Endothelial cell of umbilical vein (primary cell): ENCODE data around the gene SDF2. TPM values are rescaled to one million over a fixed set of nuclear protein-coding genes. Genes with fewer than 3 reads are reported as not detected.
"Not testable (repeated sequence)": the region's sequence is repeated elsewhere in the genome, so short reads cannot be mapped to it uniquely, and the experiment has no call there.

ENCODE experiments used
- BruUV-seq: library from RNA; stranded (reverse); fragments of 400-500 nt; replicated peaks from 2 replicates; lab custom pipeline; 2021; lab: Mats Ljungman, UMichigan
- CTCF ChIA-PET: fragments of 300-600, 350-600 bp; sonication (Branson Sonifier 250); formaldehyde crosslinking; loops from one replicate; lab custom pipeline; 2021; ENCODE audit warnings: antibody characterized with exemption, inconsistent platforms; lab: Charles Lee
- POLR2A ChIA-PET: fragments of 300-600, 350-600 bp; sonication (Branson Sonifier 250); formaldehyde crosslinking; loops from one replicate; lab custom pipeline; 2021; ENCODE audit warnings: antibody characterized with exemption, inconsistent platforms; lab: Charles Lee
- DNase-seq: peaks from one replicate; pipeline ENCODE4 v3.0.0-alpha.2; 2011; ENCODE audit warnings: low read depth, low spot score
- FAIRE-seq: peaks from 2 replicates; lab custom pipeline; 2011; peaks lifted over from hg19 to GRCh38; lab: Jason Lieb, UNC
- H2AFZ ChIP-seq: 2 replicates; pipeline ENCODE4 v1.6.0; 2012; ENCODE audit warnings: low read depth, low read length, control low read depth, inconsistent platforms
- H3K27ac ChIP-seq: 2 replicates; pipeline ENCODE4 v1.5.1; 2011; ENCODE audit warnings: low read depth, mild to moderate bottlenecking, control low read depth, low read length, moderate library complexity; ENCODE audit not compliant: insufficient read depth
- H3K27me3 ChIP-seq, 2 experiments: 2 replicates each; pipeline versions ENCODE4 v1.6.0 to v1.6.1; 2011; ENCODE audit warnings: low read length in 2 of 2, mixed read lengths in 1 of 2; ENCODE audit not compliant: control insufficient read depth in 2 of 2, insufficient read depth in 2 of 2
- H3K36me3 ChIP-seq, 2 experiments: 2 replicates in 1 of 2; 3 replicates in 1 of 2; pipeline ENCODE4 v1.5.1; 2011; ENCODE audit warnings: low read length in 2 of 2, mild to moderate bottlenecking in 1 of 2, moderate library complexity in 1 of 2; ENCODE audit not compliant: control insufficient read depth in 2 of 2, insufficient read depth in 2 of 2; ENCODE audit errors: extremely low read depth in 1 of 2
- H3K4me1 ChIP-seq: 3 replicates; pipeline ENCODE4 v1.5.1; 2011; ENCODE audit warnings: mild to moderate bottlenecking, low read length; ENCODE audit not compliant: control insufficient read depth, insufficient read depth; ENCODE audit errors: extremely low read depth
- H3K4me2 ChIP-seq: 2 replicates; pipeline ENCODE4 v1.6.1; 2011; ENCODE audit warnings: low read length, control low read depth, mixed read lengths; ENCODE audit not compliant: insufficient read depth
- H3K4me3 ChIP-seq, 3 experiments: fragments of 200-600 bp in 1 of 3; sonication (generic), shearing (Covaris generic) in 1 of 3; replicated peaks in 1 of 3; 2 replicates each; pipeline ENCODE4 v1.5.1; 2011 to 2016; ENCODE audit warnings: control low read depth in 3 of 3, low read length in 3 of 3, mild to moderate bottlenecking in 2 of 3, inconsistent platforms in 1 of 3, low read depth in 1 of 3, moderate library complexity in 1 of 3; ENCODE audit not compliant: insufficient read depth in 1 of 3
- H3K79me2 ChIP-seq: 2 replicates; pipeline ENCODE4 v1.6.0; 2012; ENCODE audit warnings: low read length, inconsistent platforms; ENCODE audit not compliant: control insufficient read depth, insufficient read depth
- H3K9ac ChIP-seq: replicated peaks from 2 replicates; pipeline ENCODE3; 2011; ENCODE audit warnings: low read length, control low read depth; ENCODE audit not compliant: insufficient read depth; ENCODE audit errors: extremely low read depth
- H3K9me1 ChIP-seq: replicated peaks from 3 replicates; pipeline ENCODE4 v1.6.0; 2011; ENCODE audit warnings: mild to moderate bottlenecking, low read length; ENCODE audit not compliant: control insufficient read depth, insufficient read depth; ENCODE audit errors: extremely low read depth
- H3K9me3 ChIP-seq: replicated peaks from 2 replicates; pipeline ENCODE4 v1.5.1; 2012; ENCODE audit warnings: low read length, inconsistent platforms; ENCODE audit not compliant: control insufficient read depth, insufficient read depth
- H4K20me1 ChIP-seq: replicated peaks from 2 replicates; pipeline ENCODE3; 2011; ENCODE audit warnings: mild to moderate bottlenecking, low read length; ENCODE audit not compliant: control insufficient read depth, insufficient read depth; ENCODE audit errors: extremely low read depth
- dilution Hi-C: fragments of 300-500 bp; cut with MboI; formaldehyde crosslinking; loops from one replicate; pipeline ENCODE4 v1.15.0; 2019; ENCODE audit warnings: low sequenced_read_pairs; ENCODE audit not compliant: extremely low pct_ligation_motif_present
- intact Hi-C: fragments of 100-400 bp; cut with micrococcal nuclease; formaldehyde crosslinking; loops from one replicate; pipeline ENCODE4 v1.10.0; 2022
- polyA plus RNA-seq, 4 experiments: library from polyadenylated mRNA; depleted of rRNA in 3 of 4; stranded (reverse) in 3 of 4; unstranded in 1 of 4; fragments of >200 nt; gene quantifications; 2 replicates each; pipeline versions ENCODE4 v1.2.1 to v1.2.3, GENCODE V29; 2011 to 2012; ENCODE audit warnings: missing spikeins in 1 of 4
- total RNA-seq: library from RNA; stranded (reverse); gene quantifications from 2 replicates; pipeline ENCODE4 v1.2.3, GENCODE V29; 2021

SDF2 gene
- total and polyA plus RNA-seq, 2 donors (not counting 3 experiments of a cell fraction or from before 2014, with no cell fraction given): 52.6 to 77.9 TPM

DNA sequence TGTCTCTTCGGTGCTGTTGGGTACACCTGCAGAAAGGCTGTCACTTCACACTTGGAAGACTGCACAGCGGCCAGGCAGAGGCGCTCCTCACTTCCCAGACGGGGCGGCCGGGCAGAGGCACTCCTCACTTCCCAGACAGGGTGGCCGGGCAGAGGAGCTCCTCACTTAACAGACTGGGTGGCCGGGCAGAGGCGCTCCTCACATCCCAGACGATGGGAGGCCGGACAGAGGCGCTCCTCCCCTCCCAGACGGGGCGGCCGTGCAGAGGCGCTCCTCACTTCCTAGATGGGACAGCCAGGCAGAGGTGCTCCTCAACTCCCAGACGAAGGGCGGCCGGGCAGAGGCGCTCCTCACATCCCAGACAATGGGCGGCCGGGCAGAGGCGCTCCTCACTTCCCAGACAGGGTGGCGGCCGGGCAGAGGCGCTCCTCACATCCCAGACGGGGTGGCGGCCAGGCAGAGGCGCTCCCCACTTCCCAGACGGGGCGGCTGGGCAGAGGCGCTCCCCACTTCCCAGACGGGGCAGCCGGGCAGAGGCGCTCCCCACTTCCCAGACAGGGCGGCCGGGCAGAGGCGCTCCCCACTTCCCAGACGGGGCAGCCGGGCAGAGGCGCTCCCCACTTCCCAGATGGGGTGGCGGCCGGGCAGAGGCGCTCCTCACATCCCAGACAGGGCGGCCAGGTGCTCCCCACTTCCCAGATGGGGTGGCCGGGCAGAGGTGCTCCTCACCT lies 2.8 kb downstream of the SDF2 start:
- H3K36me3 ChIP-seq, H3K4me3 ChIP-seq, H2AFZ ChIP-seq, H3K27ac ChIP-seq, H3K9me1 ChIP-seq, H3K4me2 ChIP-seq, DNase-seq, H3K9ac ChIP-seq, dilution Hi-C loops, H3K9me3 ChIP-seq, H4K20me1 ChIP-seq, H3K27me3 ChIP-seq, FAIRE-seq, intact Hi-C loops, POLR2A ChIA-PET, CTCF ChIA-PET, BruUV-seq, H3K4me1 ChIP-seq: not testable (repeated sequence)
- peaks cover 60% of the 10 kb centered on the region for H3K79me2 ChIP-seq

DNA sequence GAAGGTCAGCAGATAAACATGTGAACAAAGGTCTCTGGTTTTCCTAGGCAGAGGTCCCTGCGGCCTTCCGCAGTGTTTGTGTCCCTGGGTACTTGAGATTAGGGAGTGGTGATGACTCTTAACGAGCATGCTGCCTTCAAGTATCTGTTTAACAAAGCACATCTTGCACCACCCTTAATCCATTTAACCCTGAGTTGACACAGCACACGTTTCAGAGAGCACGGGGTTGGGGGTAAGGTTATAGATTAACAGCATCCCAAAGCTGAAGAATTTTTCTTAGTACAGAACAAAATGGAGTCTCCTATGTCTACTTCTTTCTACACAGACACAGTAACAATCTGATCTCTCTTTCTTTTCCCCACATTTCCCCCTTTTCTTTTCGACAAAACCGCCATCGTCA lies 3.4 kb downstream of the SDF2 start:
- H3K79me2 ChIP-seq: peaks cover 55% of the 10 kb centered on the region

More for the DNA sequence above, 3.4 kb downstream of the SDF2 start:
- H3K9me1 ChIP-seq, H3K27me3 ChIP-seq, H3K9ac ChIP-seq, DNase-seq, H2AFZ ChIP-seq, H3K4me3 ChIP-seq, intact Hi-C loops, H3K36me3 ChIP-seq, H3K9me3 ChIP-seq, dilution Hi-C loops, BruUV-seq, FAIRE-seq, H3K4me2 ChIP-seq, H3K27ac ChIP-seq, H4K20me1 ChIP-seq, H3K4me1 ChIP-seq: not testable (repeated sequence)
- ChIA-PET CTCF (interaction anchor here (1.1 kb wide), 1 partner anchor 10 kb away, joined by 4 read pairs; no protein-coding TSS in a partner anchor), POLR2A (interaction anchor here (0.7 kb wide), 1 partner anchor 35 kb away, joined by 3 read pairs; no protein-coding TSS in a partner anchor)
